Tibial nerve (tissue), 3 donors: Measurements from ENCODE around the gene HMGA1.

ENCODE experiments used
- CTCF ChIP-seq, 5 experiments: fragments of 200-600 bp in 3 of 5; fragments of 450-650 bp in 2 of 5; sonication (generic) in 3 of 5; IDR thresholded peaks; one replicate each; pipeline ENCODE4 v1.5.1; 2016 to 2019; ENCODE audit warnings: antibody characterized with exemption in 5 of 5, mild to moderate bottlenecking in 3 of 5, moderate library complexity in 2 of 5
- POLR2A ChIP-seq, 2 donors: fragments of 450-650 bp; IDR thresholded peaks; one replicate each; pipeline ENCODE4 v1.6.1; 2017; ENCODE audit warnings: antibody characterized with exemption in 2 of 2, mild to moderate bottlenecking in 2 of 2, moderate library complexity in 2 of 2

DNA sequence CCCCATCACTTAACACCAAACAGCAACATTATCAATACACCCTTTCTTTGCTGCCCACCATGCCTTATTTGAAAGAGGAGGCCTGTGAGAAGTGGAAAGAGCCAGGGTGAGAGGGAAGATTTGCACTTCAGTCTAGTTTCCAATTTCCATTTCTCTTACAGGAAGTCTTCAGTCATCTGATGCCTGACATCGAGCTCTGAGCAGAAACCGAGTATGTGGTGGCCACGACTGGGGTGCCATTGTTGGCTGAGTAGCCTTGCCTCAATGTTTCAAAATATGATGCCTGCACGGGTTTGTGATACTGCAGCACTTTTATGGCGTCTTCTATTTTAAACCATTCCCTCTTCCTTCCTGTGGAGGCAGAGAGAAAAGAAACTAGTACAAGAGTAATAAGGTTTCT, 51.9 kb downstream of the HMGA1 start:
- no peak for TF ChIP-seq CTCF (IDR thresholded peaks at IDR 0.05)
- no peak for TF ChIP-seq POLR2A (IDR thresholded peaks at IDR 0.05)
